ENCODE data around the gene MRPS14.

Gene MRPS14

DNA sequence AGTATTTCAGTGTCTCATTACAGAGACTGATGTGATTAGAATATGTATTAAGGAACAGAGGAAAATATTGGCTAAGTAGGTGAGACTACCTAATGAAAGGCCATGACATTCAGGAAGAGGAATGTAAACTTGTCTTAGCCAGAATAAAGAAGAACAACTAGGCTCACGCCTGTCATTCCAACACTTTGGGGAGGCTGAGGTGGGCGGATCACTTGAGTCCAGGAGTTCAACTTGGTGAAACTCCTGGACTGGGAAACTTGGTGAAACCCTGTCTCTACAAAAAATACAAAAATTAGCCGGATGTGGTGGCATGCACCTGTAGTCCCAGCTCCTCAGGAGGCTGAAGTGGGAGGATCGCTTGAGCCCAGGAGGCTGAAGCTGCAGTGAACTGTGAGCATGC lies 38.3 kb downstream of the MRPS14 start:
- no peak for DNase-seq (ENCODE audit: low read depth)

DNA sequence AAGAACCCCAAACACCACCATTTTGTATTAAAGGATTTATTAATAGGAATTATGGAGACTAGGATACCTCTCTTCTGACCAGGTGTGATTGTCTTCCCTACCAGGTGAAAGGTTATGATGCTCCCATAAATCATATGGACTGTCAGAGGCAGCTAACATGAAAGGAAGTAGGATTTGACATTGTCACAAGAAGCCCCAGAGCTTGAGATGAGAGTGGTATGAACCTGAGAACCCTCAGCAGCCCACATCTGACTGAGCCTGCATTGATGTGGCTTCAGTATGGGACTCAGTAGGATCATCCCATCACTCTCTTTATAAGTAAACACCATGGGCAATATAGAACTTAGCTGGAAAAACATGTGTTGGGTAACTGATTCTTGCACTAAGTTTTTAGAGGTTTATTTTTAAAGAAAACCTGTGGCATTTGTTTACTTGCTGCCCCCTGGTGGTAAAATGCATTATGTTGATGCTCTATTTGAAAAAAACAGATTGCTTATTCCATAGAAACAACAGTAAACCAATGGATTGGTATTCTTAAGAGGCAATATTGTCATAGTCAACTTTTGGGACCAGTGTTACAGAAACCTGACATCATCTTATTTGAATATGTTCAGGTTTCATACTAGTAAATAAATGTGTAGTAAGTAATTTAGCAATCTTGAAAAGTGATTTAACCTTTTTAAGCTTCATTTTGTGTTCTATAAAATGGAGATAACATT lies 40.1 kb downstream of the MRPS14 start:
- no peak for DNase-seq (ENCODE audit: low read depth)

DNA sequence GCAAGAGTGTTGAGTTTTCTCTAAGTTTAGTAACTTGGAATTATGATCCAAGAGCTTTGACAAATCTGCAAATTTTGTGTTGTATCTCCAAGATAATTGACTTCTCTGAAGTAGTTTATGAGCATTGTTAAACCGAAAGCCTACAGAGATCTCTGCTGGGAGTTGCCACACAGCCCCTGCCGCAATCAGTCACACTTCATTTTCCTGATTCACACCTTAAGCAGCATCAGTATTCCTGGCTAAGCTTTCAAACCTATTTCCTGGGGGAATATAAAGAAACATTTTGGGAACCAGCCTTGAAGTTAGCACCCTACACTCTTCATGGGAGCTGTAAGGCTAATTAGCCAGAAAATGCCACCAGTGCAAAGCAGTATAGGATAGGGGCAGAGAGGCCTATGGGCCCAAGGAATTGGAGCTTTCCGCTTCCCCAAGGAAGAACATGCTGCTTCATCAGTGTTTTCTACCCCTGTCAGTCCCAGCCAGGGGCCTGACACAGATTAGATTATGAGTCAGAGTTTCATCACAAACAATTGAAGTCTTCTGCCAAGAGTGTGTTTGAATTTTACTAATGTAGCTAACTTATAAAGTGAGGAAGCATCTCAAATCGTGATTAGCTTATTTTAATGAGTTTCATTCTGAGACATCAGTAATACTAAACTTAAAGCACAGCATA lies 46.7 kb downstream of the MRPS14 start:
- no peak for DNase-seq (ENCODE audit: low read depth)

DNA sequence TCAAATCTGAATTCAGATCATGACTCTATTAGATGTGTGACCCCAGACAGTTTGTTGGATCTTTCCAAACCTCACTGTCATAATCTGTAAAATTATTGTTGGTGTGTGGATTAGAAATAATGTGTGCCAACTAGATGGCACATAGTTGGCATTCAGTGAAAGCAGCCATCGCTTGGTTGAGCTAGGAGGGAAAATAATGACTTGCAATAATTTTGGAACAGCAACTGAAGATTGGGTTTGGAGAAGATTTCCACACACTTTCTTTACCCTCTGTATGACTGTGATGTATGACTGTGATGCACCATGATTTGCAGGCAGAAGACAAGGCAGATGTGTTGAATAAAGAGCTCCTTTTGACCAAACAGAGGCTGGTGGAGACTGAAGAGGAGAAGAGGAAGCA lies 47.5 kb downstream of the MRPS14 start:
- no peak for DNase-seq (ENCODE audit: low read depth)

DNA sequence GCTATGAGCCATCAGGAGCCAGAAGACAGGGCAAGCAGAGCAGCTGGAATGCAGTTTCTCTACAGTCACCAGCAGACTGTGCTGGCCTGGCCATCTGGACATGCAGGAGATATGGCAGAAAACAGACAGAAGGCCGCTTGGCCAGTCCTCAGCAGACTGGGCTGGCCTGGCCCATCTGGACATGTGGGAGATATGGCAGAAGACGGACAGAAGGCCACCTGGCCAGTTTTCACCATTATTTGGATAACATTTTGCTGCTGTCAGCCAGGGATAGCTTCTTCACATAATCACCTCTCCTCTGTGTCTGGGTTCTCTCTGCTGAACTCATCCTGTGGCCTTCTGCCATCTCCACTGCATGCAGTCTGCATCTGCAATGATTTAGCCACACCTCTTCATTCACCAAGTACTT lies 48.5 kb downstream of the MRPS14 start:
- DNase-seq (ENCODE audit: low read depth) = no peak

DNA sequence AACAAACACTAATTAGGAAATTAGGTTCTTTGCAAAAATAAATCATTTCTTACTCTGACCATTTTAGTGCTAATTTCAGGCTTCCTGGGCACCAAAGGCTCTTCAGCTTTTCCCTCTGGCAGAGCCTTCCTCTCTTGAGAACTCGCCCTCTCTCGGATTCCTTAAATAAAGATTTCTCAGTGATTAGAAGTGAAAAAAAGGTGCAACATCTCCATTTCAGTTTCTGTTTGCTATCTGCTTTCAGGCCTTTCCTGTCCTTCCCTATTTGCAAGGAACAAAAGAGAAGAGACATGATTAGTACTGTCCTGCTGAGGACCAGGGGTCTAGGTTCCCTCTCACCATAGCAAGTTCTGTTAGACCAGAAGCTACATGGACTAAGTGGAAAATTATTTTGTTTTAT lies 51.3 kb downstream of the MRPS14 start:
- no peak for DNase-seq (ENCODE audit: low read depth)

DNA sequence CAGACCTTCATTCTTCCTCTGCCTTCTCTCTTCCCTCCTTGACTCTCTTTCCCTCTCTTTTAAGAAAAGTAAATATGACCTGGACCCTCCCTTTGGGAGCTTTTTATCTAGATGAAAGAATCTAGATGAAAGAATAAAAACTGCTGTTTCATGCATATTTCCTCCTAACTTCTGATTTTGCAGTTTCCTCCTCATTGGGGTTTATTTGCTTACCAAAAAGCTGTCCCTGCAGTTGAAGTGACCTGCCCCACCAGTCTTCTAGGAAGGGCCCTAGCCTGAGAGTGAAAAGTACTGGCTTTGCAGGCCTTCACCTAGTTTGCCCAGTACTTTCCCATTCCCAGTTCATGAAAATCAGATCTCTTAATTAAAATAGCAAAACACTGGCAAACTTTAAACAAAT lies 51.8 kb downstream of the MRPS14 start:
- DNase-seq (ENCODE audit: low read depth) = no peak

DNA sequence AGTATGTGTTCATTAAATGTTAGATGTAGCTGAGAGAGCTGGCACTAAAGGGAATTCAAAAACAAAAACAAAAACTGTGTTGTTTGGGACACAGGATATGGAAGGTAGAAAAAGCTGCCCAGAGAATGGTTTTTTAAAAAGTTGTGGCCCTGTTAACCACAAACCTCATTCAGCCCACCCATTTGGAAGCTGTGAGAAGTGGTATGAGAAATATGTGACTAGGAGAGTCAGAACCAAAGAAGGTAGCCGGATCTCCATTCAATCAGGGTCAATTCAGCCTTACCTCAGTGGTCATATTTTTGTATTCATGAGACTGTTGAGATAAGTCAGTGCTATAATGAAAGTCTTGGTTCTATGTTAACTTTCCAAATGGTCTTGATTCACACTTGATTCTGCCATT lies 53.2 kb downstream of the MRPS14 start:
- no peak for DNase-seq (ENCODE audit: low read depth)

DNA sequence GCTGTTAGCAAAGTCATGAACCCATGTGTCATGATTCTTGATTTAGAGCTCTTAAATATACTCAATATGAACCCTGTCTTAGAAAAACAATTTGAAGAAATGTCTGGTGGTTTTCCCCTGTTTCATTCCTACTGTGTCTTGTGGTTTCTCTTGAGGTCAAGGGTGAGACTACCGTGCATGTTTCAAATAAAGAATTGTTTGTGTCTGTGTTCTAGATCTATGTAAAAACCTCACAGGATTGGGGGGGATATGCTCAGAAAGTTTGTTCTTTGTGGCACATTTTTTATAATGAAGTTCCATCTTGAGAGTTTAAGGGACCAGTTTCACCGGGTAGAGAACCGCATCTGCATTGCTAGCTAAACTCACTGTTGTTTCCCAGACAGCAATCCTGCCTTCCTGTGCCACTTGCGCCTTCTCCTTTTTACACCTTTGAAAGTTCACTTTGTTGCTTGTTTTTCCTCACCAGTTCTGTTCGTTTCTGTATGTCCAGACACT lies 54.4 kb downstream of the MRPS14 start:
- DNase-seq (ENCODE audit: low read depth) = peak; percentile 25

DNA sequence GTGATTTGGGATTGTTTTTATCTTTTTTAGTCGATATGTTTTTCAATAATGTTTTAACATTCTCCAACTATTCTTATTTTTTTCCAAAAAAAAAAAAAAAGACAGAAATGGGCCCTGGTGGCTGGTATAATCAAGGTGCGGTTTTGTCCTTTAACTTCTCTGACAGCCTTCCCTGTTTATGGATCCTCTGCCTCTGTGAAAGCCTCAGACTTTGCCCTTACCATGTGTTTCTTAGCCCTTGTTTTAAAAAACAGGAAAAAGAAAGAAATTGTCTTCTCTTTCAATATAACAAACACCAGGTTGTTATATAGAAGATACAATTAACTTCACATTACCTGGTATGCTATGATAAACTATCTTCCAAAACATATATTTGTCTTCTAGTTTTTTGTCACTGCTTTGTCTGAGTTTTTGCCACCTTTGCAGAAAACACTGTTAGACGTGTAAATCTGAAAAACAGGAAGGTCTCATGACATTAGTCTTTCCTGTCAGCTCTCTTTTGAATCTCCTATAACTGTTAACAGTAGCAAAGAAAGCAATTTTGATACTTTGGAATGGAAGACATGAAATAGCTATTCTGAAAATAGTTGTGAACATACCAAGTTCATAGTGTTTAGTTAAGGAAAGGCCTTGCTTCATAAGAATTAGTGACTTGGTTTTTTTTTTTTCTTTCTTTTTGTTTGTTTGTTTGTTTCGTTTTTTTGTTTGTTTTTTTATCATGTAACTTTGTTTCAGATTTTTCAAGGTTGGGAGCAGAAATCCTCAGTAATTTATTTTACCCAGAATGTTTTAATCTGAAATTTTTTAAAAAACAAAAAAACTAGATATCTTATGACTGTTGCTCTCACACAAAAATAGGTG lies 55.1 kb downstream of the MRPS14 start:
- DNase-seq (ENCODE audit: low read depth) = no peak

DNA sequence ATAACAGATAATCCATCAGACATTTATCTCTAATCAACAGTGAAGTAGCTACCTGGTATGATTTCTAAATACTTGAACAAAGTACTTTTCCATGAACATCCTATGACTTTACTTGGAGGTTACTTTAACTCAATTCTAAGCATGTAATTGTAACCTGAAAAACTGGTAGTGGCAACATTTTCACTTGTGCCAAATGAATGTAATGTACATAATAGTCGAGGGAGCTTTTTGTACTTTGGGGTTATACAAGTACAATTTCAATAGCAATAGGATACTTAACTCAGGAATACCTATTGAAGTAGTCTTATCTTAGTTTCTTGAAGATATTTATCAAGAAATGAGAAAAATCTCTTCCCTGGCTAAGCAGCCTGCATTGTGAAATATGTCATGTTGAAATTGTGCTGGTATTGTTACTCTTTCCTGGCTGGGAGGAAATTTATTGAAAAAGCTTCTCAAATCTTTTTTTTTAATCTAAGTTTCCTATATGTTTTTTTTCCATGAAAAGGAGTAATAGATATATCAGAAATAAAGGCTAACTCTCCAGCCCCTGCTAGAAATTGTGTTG lies 57.1 kb downstream of the MRPS14 start:
- no peak for DNase-seq (ENCODE audit: low read depth)

DNA sequence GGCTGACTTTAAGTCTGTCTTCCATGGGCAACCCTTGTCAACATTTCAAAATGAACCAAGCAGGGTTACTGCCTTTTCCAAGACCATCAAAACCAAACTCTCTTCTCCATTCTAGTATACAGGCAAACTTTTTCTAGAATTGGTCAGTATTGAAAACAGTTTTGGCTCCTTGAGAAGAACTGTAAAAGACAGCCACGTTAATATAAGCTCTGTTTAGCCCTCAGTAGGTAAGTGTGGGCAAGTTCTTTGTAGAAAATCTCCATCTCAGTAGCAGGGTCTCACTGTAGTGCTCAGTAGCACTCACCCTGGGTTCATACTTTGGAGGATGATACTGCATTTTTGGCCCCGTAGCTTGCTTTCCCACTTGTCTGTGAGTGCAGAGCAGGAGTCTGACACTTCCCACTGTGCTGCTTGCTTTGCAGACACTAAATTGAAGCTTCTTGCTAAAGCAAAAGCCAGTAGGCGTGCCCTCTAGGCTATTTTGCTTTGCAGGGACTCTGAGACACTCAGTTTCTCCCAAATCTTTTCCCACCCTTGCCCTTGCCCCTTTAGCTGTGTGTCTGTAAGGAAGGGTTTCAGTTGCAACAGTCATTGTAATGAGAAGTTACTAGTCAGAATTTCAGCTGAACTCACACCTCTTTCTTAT lies 57.7 kb downstream of the MRPS14 start:
- no peak for DNase-seq (ENCODE audit: low read depth)

DNA sequence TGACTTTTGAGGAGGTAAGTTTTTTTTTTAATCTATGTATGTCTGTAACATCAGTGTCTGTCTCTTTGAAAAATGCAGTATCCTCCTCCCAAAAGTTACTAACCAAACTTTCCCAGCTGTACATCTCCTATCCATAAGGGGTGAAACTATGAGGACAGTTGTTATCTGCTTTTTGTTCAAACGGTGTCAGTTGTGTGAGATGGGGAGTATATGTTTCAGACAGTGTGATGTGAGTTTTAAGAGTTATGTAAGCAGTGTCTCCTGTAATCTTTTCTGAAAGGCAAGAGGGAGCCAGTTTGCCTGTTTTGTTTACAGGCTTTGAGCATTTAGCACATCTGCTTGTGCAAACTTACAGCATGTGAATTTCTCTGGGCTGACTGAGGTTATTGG lies 58.3 kb downstream of the MRPS14 start:
- DNase-seq (ENCODE audit: low read depth) = no peak

DNA sequence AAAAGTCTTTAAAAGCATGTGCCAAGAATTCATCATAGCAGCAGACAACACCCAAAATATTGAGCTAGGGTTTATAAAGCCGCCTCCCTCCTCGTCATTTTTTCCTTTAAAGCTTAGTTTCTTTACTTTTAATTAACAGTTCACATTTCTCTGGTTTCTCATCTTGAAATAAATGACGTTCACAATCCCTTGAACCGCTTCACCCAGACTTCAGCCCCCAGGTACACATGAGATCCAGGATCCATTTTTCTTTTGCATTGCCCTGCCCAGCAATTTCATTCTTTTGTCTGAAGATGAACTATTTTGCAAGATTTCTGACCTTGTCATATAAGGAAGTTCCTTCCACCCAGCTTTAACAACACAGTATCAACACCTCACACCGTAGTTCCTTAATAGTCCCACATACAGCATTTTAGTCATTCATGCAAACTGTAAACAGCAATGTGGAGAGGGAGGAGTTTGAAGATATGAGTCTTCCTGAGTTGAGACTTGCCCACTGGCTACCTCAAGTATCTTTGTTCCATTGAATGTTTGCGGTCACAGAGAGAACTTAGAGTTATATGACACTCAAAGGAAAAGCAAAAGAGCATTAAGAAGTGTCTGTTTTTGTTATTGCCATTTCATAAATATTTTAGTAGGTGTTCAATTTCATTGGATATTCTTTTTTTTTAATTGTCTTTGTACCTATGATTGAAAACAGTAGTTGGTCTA lies 58.8 kb downstream of the MRPS14 start:
- DNase-seq (ENCODE audit: low read depth) = no peak

DNA sequence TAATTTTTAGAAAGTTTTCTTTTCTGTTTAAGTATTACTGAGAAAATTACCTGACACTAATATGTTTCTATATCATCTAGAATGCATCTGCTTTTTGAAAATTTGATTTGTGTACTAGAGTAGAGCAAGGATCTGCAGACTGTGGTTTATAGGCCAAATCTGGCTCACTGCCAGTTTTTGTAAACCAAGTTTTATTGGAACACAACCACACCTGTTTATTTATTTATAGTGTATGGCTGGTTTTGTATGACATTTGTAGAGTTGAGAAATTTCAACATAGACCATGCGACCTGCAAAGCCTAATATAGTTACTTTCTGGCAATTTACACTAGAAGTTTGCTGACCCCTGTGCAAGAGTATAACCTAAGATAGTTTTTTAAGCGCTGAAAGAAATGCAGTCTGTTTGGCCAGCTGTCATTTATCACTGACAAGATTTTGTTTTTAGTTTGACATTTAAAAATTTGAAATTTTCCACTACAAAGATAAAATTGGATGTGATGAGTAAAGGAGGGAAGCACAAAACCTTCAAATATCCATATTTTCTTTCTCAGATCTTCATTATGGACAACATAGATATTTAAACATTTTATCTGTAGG lies 59.6 kb downstream of the MRPS14 start:
- DNase-seq (ENCODE audit: low read depth) = no peak
